HG03439 (cell line): ENCODE results near the gene FBN3.

Experiments
- ATAC-seq: cut with Tn5 transposase; IDR thresholded peaks from one replicate; pipeline ENCODE4 v1.9.1; 2021; ENCODE audit warnings: mild to moderate bottlenecking, moderate library complexity; ENCODE audit not compliant: unreplicated experiment

The FBN3 gene

DNA sequence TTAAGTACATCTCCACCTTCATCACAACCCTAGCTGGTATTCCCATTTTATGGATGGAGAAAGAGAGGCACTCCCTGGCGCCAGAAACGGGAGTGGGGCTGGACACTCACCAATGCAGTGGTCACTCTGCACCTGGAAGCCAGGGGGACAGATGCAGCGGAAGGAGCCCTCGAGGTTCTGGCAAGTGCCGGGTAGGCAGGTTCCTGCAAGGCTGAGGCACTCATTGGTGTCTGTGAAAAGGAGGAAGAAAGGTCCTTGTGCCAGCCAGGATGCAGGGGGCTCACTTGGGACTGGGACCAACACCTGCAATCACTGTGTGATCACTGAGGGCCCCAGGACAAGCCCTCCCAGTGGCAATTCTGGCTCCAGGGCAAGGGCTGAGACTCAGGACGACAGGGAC, 55.1 kb downstream of the FBN3 start:
- no peak for ATAC-seq

DNA sequence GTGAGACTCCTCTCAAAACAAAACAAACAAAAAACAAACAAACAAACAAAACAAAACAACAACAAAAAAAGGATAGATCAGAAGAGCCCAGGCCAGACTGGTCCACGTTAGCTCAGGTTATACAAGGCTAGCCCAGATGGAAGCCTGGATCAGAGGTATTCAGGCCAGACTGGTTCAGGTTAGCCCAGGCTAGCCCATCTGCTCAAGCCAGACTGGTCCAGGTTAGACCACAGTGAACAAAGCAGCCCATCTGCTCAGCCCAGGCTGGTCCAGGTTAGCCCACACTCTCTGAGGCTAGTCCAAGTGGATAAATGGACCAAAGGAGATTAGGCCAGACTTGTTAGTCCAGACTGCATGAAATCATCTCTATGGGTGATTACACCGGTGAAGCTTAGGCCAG, 55.7 kb downstream of the FBN3 start:
- ATAC-seq: no peak

DNA sequence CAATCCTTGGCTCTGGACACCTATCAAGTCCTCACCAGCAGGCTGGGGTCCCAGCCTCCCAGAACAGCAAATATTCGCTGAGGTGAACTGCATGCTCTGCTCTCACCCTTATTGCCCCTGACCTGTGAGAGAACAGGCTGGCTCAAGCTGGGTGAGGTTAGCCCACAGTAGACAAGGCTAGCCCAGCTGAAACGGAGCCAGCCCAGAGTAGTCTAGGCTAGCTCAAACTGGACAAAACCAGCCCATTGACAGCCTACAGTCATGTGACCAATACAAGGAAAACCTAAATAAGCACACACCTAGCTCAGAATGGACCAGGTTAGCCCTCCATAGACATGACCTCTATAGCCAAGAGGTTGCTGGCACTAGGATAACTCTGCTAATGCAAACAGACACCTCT, 58.4 kb downstream of the FBN3 start:
- ATAC-seq: no peak

- no peak for ATAC-seq
These were observed 59.5 kb downstream of the FBN3 start for GRCh38 chr19:8089664-8090601.

GRCh38 chr19:8088752-8089663, 60.4 kb downstream of the FBN3 start:
- ATAC-seq: no peak

DNA sequence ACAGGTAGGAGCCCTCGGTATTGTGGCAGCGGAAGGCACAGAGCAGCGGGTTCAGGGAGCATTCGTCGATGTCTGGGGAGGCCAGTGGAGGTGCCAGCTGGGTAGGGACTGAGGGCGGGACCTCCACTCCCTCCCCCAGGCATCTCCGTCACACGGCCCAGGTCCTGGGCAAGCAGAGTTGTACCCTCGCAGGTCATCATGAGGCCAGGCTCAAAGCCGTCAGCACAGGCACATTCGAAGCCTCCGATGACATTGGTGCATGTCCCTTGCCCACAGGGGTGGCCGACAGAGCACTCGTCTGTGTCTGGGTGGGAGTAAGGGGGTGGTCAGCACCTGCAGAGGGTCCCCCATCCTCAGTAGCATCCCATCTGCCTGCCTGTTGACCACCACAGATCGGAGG, 61.5 kb downstream of the FBN3 start:
- no peak for ATAC-seq

DNA sequence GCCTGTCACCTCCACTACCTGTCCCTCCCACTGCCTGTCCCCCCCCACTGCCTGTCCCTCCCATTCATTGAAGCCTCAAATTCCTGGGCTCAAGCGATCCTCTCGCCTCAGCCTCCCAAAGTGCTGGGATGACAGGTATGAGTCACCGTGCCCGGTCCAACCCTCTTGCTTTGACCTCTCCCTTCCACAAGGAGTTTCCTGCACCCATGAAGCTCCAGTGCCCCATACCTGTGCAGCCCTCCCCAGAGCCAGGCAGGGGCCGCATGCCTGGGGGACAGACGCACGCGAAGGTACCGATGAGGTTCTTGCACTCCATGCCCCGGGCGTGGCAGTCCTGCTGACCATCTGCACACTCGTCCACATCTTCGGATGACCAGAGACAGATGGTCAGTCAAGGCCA, 62.5 kb downstream of the FBN3 start:
- no peak for ATAC-seq

- no peak for ATAC-seq
These were observed 63.6 kb downstream of the FBN3 start for GRCh38 chr19:8085598-8086408.

DNA sequence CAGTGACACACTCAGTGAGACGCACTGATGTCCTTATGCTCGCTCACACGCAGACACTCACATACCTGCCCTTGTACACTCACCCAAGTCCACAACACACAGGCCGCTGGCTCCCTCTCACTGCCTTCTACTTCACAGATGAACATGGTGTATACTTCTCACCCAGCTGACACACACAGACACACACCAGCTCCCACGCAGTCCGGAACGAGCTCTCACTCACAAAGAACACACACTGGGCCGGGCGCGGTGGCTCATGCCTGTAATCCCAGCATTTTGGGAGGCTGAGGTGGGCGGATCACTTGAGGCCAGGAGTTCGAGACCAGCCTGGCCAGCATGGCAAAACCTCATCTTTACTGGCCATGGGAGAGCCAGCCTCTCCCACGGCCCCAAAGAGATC, 65.2 kb downstream of the FBN3 start:
- ATAC-seq: no peak

GRCh38 chr19:8083141-8083540, 66.3 kb downstream of the FBN3 start:
- ATAC-seq: no peak

DNA sequence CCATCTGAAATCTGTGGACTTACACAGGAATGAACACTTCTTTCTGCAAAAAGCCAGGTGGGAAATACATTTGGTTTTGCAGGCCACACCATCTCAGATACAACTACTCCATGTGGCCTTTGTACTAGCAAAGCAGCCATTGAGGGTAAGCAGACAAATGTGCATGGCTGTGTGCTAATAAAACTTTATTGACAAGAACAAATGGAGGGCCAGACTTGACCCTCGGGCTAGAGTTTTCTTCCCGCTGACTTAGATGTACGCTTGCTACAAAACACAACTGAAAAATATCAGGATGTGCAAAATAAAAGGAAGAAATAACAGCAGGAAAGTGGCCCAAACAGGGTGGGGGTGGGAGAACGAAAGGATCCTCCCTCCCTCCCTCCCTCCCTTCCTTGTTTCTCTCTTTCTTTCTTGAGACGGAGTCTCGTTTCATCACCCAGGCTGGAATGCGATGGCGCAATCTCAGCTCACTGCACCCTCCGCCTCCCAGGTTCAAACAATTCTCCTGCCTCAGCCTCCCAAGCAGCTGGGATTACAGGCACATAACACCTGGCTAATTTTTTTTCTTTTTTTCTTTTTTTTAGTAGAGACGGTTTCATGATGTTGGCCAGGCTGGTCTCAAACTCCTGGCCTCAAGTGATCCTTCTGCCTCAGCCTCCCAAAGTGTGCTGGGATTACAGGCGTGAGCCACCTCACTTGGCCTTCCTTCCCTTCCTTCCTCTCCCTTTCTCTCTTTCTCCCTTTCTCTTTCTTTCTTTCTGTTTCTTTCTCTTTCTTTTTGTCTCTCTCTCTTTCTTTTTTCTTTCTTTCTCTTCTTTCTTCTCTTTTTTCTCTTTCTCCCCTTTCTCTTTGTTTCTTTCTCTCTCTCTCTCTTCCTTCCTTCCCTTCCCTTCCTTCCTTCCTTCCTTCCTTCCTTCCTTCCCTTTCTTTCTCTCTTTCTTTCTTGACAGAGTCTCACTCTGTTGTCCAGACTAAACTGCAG, 67.5 kb downstream of the FBN3 start:
- no peak for ATAC-seq

DNA sequence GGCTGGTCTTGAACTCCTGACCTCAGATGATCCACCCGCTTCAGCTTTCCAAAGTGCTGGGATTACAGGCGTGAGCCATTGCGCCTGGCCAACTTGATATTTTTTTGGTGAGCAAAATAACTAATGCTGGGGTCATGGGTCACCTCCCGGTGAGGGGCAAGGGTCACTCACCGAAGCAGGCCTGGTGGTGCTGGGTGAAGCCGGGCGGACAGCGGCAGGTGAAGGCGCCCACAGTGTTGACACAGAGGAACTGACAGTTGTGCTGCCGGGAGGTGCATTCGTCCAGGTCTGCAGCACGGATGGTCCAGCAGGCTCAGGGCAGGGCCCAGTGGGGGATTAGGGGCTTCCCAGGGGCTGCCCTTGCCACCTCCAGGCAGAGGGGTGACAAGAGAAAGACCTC, 68.6 kb downstream of the FBN3 start:
- ATAC-seq: no peak

DNA sequence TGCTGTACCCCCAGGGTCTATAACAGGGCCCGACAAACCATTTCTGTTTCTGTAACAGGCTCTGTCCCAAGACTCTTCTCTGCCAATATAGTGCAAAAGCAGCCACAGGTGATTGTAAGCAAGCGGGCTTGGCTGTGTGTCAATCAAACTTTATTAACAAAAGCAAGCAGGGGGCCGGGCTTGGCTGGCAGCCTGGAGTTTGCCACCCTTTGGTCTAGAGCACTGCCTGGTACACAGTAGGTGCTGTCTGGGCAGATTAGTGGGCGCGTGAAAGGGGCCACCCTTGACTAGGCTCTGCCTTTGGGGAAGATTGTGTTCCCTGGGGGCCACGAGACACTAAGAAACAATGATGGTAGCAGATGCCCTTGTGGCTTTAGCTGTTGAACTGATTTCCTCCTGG, 69.4 kb downstream of the FBN3 start:
- ATAC-seq: no peak

GRCh38 chr19:8075158-8076074, 74.0 kb downstream of the FBN3 start:
- ATAC-seq: no peak

DNA sequence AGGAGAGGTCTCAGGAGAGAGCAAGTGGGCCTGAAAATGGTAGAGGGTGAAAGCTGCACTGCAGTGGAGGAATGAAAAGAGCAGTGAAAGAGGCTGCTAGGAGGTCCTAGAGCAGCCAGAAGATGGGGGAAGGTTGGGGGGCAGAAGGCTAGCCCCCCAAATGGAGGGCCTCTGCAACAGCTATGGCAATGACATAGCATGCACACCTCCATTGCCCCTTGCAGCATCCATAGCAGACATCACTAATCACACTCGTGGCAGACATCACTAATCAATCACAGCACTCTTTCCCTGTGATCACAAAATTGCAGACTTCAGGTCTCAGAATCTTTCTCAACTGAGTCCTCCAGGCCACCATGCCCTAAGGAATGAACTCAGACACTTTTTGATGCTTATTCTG, 74.9 kb downstream of the FBN3 start:
- no peak for ATAC-seq

GRCh38 chr19:8071912-8072311, 77.5 kb downstream of the FBN3 start:
- no peak for ATAC-seq

DNA sequence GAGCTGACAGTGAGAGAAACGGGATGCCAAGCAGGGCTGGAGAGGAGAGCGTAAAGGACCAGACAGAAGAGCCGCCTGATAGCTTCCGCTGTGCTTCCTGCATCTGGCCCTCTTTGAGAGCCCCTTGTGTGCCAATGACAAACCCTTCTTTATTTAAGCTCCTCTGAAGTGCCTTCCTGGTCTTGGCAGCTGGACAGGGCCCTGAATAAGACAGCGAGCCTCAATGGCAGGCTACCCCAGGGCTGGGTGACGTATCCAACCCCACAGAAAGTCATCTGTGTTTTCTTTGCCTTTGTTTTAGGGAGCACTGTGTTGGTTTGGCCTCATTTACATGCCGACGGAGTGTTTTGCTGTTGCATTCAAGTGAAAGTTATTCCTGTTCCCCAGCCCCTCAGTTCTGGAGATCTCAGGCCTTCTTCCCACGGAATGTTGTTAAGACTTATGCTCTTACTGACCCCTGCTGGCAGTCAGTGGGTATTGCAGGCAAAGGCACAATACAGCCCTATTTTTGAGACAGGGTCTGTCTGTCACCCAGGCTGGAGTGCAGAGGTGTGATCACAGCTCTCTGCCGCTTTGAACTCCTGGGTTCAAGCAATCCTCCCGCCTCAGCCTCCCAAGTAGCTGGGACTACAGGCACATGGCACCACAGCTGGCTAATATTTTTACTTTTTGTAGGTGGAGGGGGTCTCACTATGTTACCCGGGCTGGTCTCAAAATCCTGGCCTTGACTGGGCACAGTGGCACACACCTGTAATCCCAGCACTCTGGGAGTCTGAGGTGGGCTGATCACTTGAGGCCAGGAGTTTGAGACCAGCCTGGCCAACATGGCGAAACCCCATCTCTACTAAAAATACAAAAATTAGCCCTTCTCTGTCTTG, 80.1 kb downstream of the FBN3 start:
- no peak for ATAC-seq

DNA sequence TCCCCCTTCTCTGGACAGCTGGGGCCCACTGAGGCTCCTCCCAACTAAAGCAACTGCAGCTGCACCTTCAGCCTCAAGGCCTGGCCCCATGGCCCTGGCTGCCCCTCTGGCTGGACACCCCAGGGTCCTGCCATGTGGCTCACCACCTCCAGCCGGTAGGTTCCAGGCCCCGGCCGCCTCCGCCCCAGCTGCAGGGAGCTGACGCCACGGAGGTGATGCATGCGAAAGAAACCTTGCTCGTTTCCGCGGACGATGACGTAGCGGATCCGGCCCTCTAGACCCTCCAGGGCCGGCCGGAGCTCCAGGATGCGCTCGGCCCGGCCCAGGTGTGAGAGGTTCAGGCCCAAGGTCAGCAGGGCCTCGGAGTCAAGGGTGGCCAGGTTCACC, 83.5 kb downstream of the FBN3 start:
- ATAC-seq: no peak
